K562 (cell line): ENCODE data around the gene PTPN1. TPM values are rescaled to one million over a fixed set of nuclear protein-coding genes. Genes with fewer than 3 reads are reported as not detected.

Experiments
- ATAC-seq: fragments of 200-7000 bp; cut with Tn5 transposase; 3 replicates; pipeline ENCODE4 v1.9.1; 2020; ENCODE audit warnings: moderate library complexity
- BruUV-seq: library from RNA; stranded (reverse); fragments of 400-500 nt; replicated peaks from 2 replicates; lab custom pipeline; 2021; lab: Mats Ljungman, UMichigan
- CTCF ChIA-PET: fragments of 300-600 bp; formaldehyde crosslinking; extraction: SDS; loops from one replicate; lab custom pipeline; 2021; ENCODE audit warnings: low intra/inter-chr PET ratio; lab: Yijun Ruan, JAX
- POLR2A ChIA-PET: fragments of 300-600, 350-650 bp; sonication (Branson Sonifier 250); formaldehyde crosslinking; extraction: SDS; loops from one replicate; lab custom pipeline; 2021; ENCODE audit warnings: antibody characterized with exemption, inconsistent platforms; lab: Yijun Ruan, JAX
- DNase-seq, 4 experiments: peaks; one replicate each; pipeline versions ENCODE4 v3.0.0 to v3.0.0-alpha.2; 2011 to 2018; ENCODE audit warnings: low spot score in 3 of 4, mixed read lengths in 3 of 4; ENCODE audit errors: extremely low read depth in 1 of 4
- FAIRE-seq: peaks from 2 replicates; lab custom pipeline; 2011; peaks lifted over from hg19 to GRCh38; lab: Jason Lieb, UNC
- H2AFZ ChIP-seq: 2 replicates; pipeline ENCODE4 v1.6.0; 2011; ENCODE audit warnings: low read depth, low read length, control low read depth, inconsistent platforms
- H3K27ac ChIP-seq: fragments of 200-600 bp; 3 replicates; pipeline ENCODE4 v1.8.0; 2011; ENCODE audit warnings: low read depth, mild to moderate bottlenecking, control low read depth, inconsistent platforms, low read length, moderate library complexity, mixed read lengths; ENCODE audit errors: extremely low read depth
- H3K27me3 ChIP-seq, 2 experiments: fragments of 300-600 bp in 1 of 2; 2 replicates in 1 of 2; 3 replicates in 1 of 2; pipeline versions ENCODE4 v1.6.0 to v1.8.0; 2011; ENCODE audit warnings: inconsistent platforms in 2 of 2, low read length in 2 of 2, mild to moderate bottlenecking in 1 of 2, mixed read lengths in 1 of 2, moderate library complexity in 1 of 2; ENCODE audit not compliant: control insufficient read depth in 2 of 2, insufficient read depth in 2 of 2
- H3K36me3 ChIP-seq: fragments of 300-600 bp; 3 replicates; pipeline ENCODE4 v1.8.0; 2011; ENCODE audit warnings: mild to moderate bottlenecking, low read length, inconsistent platforms; ENCODE audit not compliant: control insufficient read depth, insufficient read depth
- H3K4me1 ChIP-seq, 2 experiments: fragments of 200-600 bp in 1 of 2; replicated peaks in 1 of 2; 2 replicates in 1 of 2; 3 replicates in 1 of 2; pipeline versions ENCODE4 v1.5.1 to v1.8.0; 2011; ENCODE audit warnings: inconsistent platforms in 2 of 2, low read length in 2 of 2, mild to moderate bottlenecking in 1 of 2, mixed read lengths in 1 of 2, moderate library complexity in 1 of 2; ENCODE audit not compliant: control insufficient read depth in 2 of 2, insufficient read depth in 2 of 2
- H3K4me2 ChIP-seq: 2 replicates; pipeline ENCODE4 v1.6.1; 2011; ENCODE audit warnings: low read length, control low read depth, inconsistent platforms, mixed read lengths; ENCODE audit not compliant: insufficient read depth
- H3K4me3 ChIP-seq: fragments of 200-600 bp; sonication (generic), shearing (Covaris generic); 2 replicates; pipeline ENCODE4 v1.5.1; 2016; ENCODE audit warnings: control low read depth, inconsistent platforms
- H3K79me2 ChIP-seq: fragments of 200-600 bp; 3 replicates; pipeline ENCODE4 v1.8.0; 2011; ENCODE audit warnings: low read length, inconsistent platforms; ENCODE audit not compliant: control insufficient read depth, insufficient read depth
- H3K9ac ChIP-seq, 2 experiments: 2 replicates each; pipeline versions ENCODE4 v1.6.0 to v1.6.1; 2011; ENCODE audit warnings: low read depth in 2 of 2, low read length in 2 of 2, control low read depth in 1 of 2, inconsistent platforms in 1 of 2, mild to moderate bottlenecking in 1 of 2, mixed read lengths in 1 of 2; ENCODE audit not compliant: insufficient read depth in 1 of 2
- H3K9me1 ChIP-seq: one replicate; pipeline ENCODE4 v1.6.0; 2011; ENCODE audit warnings: inconsistent platforms, mild to moderate bottlenecking, low read length, moderate library complexity; ENCODE audit not compliant: control insufficient read depth, insufficient read depth
- H3K9me3 ChIP-seq: replicated peaks from 2 replicates; pipeline ENCODE4 v1.5.1; 2011; ENCODE audit warnings: low read depth, low read length, inconsistent platforms; ENCODE audit not compliant: control insufficient read depth, insufficient read depth
- H4K20me1 ChIP-seq: replicated peaks from 2 replicates; pipeline ENCODE4 v1.6.1; 2011; ENCODE audit warnings: low read length, inconsistent platforms, mixed read lengths; ENCODE audit not compliant: control insufficient read depth, insufficient read depth
- CEBPB ChIP-seq: fragments of 450-650 bp; IDR thresholded peaks from 2 replicates; pipeline ENCODE4 v1.6.1; 2016; ENCODE audit warnings: missing genetic modification characterization, missing compliant biosample characterization
- CLOCK ChIP-seq: fragments of 250-450 bp; sonication (Bioruptor Pico); IDR thresholded peaks from 2 replicates; pipeline ENCODE4 v1.4.0; 2020; ENCODE audit warnings: mild to moderate bottlenecking, moderate library complexity, borderline replicate concordance
- DMBX1 ChIP-seq: fragments of 250-450 bp; sonication (Bioruptor Pico); IDR thresholded peaks from 2 replicates; pipeline ENCODE4 v1.8.0; 2022; ENCODE audit warnings: inconsistent platforms, mild to moderate bottlenecking, moderate library complexity, borderline replicate concordance
- DPF2 ChIP-seq: fragments of 450-650 bp; IDR thresholded peaks from 2 replicates; pipeline ENCODE4 v1.6.1; 2016
- SMC3 ChIP-seq: conservative IDR thresholded peaks from 2 replicates; pipeline ENCODE4 v1.6.1; 2011; ENCODE audit warnings: low read depth, low read length, improper control_type of control experiment; ENCODE audit not compliant: insufficient read depth
- TAF7 ChIP-seq: fragments of 450-650 bp; IDR thresholded peaks from 2 replicates; pipeline ENCODE4 v1.6.1; 2016; ENCODE audit warnings: missing genetic modification characterization, missing compliant biosample characterization
- TEAD1 ChIP-seq, 2 experiments: fragments of 450-650 bp in 1 of 2; sonication (generic) in 1 of 2; formaldehyde crosslinking; IDR thresholded peaks; 2 replicates each; pipeline versions ENCODE4 v1.4.0 to v1.8.0; 2020 to 2022; ENCODE audit warnings: mild to moderate bottlenecking in 2 of 2, missing genetic modification reagents in 1 of 2
- THRA ChIP-seq: fragments of 450-650 bp; IDR thresholded peaks from 2 replicates; pipeline ENCODE4 v1.6.1; 2017; ENCODE audit warnings: mild to moderate bottlenecking, moderate library complexity
- ZKSCAN1 ChIP-seq: fragments of 150-350 bp; IDR thresholded peaks from 2 replicates; pipeline ENCODE4 v1.6.1; 2016; ENCODE audit warnings: low read depth, low read length
- ZNF133 ChIP-seq: fragments of 250-450 bp; sonication (Bioruptor Pico); IDR thresholded peaks from 2 replicates; pipeline ENCODE4 v1.4.0; 2020; ENCODE audit warnings: mild to moderate bottlenecking
- ZNF316 ChIP-seq: fragments of 450-650 bp; IDR thresholded peaks from 2 replicates; pipeline ENCODE4 v1.6.1; 2016
- WGBS: fragments of 100-300 bp; shearing (Covaris generic); methylation state at CpG from one replicate; pipeline ENCODE4 v1.1.6; 2016; ENCODE audit warnings: low coverage, mixed read lengths; ENCODE audit not compliant: insufficient coverage; ENCODE audit errors: missing lambda C conversion rate; 5-methylcytosine and 5-hydroxymethylcytosine counted together
- in situ Hi-C: fragments of 300-500 bp; cut with MboI; formaldehyde crosslinking; loops from 4 replicates; pipeline ENCODE4 v1.15.0; 2018; ENCODE audit warnings: inconsistent platforms, mixed read lengths
- intact Hi-C: fragments of 100-400 bp; cut with micrococcal nuclease; formaldehyde crosslinking; loops from 2 replicates; pipeline ENCODE4 v1.14.2; 2022
- polyA plus RNA-seq, 8 experiments: library from polyadenylated mRNA; depleted of rRNA in 4 of 8; stranded (reverse) in 5 of 8; unstranded in 3 of 8; fragments of >200 nt; fragmentation: Nextera tagmentation in 2 of 8; fragmentation: Illumina TruSeq in 1 of 8; extraction: Ambion mirVana in 2 of 8; extraction: Trizol in 1 of 8; gene quantifications; 2 replicates each; pipeline versions ENCODE4 v1.2.1 to v1.2.3, GENCODE V29; 2011 to 2014; ENCODE audit warnings: inconsistent platforms in 1 of 8, missing spikeins in 1 of 8
- total RNA-seq, 7 experiments: library from RNA; depleted of rRNA in 6 of 7; stranded (reverse); fragments of >200 nt in 6 of 7; fragmentation: Illumina TruSeq in 2 of 7; extraction: Trizol in 2 of 7; gene quantifications; 2 replicates each; pipeline versions ENCODE4 v1.2.1 to v1.2.3, GENCODE V29; 2011 to 2021; ENCODE audit warnings: low replicate concordance in 1 of 7

The PTPN1 gene
- total and polyA plus RNA-seq, 9 of the 15 experiments (the other 6 are each of a cell fraction or from before 2014, with no cell fraction given), result 11.0 to 85.3 (median 54.0) TPM

- no TSS peak for BruUV-seq
- WGBS, result 90% methylated on average over 18 of the region's 18 CpGs
- Histone ChIP-seq H3K9me1 (no peaks in the 10 kb centered on the region), H3K4me2 (no peak overlapping the region), H3K9ac (0 out of 4 replicates have a peak overlapping the region, but pooled peaks of 1 of the 2 experiments have one; percentile 18), H4K20me1 (no peaks in the 10 kb centered on the region), H3K27me3 (no peaks in the 10 kb centered on the region), H3K36me3 (peaks cover 87% of the 10 kb centered on the region), H3K9me3 (no peaks in the 10 kb centered on the region), H3K4me3 (no peak overlapping the region), H3K79me2 (peaks cover 39% of the 10 kb centered on the region), H3K4me1 (peaks cover 4 to 22% of the 10 kb centered on the region in 2 experiments), H3K27ac (no peak overlapping the region), H2AFZ (no peak overlapping the region)
- CTCF ChIA-PET, result no interaction called here
- in situ Hi-C loops (no loop called here), intact Hi-C loops (no loop called here)
- FAIRE-seq (no peak), DNase-seq (no peak), ATAC-seq (no peak)
- POLR2A ChIA-PET, result interaction anchor here (1.4 to 1.7 kb wide), 2 partner anchors 9 to 10 kb away, joined by 4 to 5 read pairs; no protein-coding TSS in a partner anchor
- no peak for TF ChIP-seq SMC3
- TF ChIP-seq DMBX1 (CRISPR knock-in tag), result no peak
- no peak for TF ChIP-seq THRA
- no peak for TF ChIP-seq TEAD1 (CRISPR knock-in tag; IDR thresholded peaks at IDR 0.05)
- TF ChIP-seq ZNF316, result peak; percentile 20; the same call in 1 of the 2 replicates
- TF ChIP-seq DPF2, result no peak
- TF ChIP-seq ZKSCAN1, result no peak
- no peak for TF ChIP-seq CLOCK
- TF ChIP-seq TAF7 (tag), result no peak
- TF ChIP-seq CEBPB, result peak; percentile 74
- no peak for TF ChIP-seq ZNF133 (CRISPR knock-in tag)
Observed at GRCh38 chr20:50567860-50568548, 57.8 kb downstream of the PTPN1 start.
